Tibial nerve (tissue), 4 donors: ENCODE data around the gene SHISA8. TPM values are rescaled to one million over a fixed set of nuclear protein-coding genes. Genes with fewer than 3 reads are reported as not detected.
"Not testable (repeated sequence)": the region's sequence is repeated elsewhere in the genome, so short reads cannot be mapped to it uniquely, and the experiment has no call there.

ENCODE experiments used
- DNase-seq, 2 donors: peaks; one replicate each; pipeline ENCODE4 v3.0.0-alpha.2; 2019; ENCODE audit warnings: low spot score in 2 of 2
- H3K27ac ChIP-seq, 4 donors: fragments of 200-600 bp; sonication (generic) in 3 of 4; one replicate each; pipeline ENCODE4 v1.5.1; 2017 to 2019; ENCODE audit warnings: mild to moderate bottlenecking in 1 of 4
- H3K27me3 ChIP-seq, 2 donors: fragments of 200-600 bp; sonication (generic) in 1 of 2; one replicate each; pipeline versions ENCODE4 v1.5.1 to v1.6.0; 2017 to 2019
- H3K36me3 ChIP-seq, 3 donors: fragments of 200-600 bp; sonication (generic); one replicate each; pipeline ENCODE4 v1.5.1; 2018 to 2019
- H3K4me1 ChIP-seq, 4 donors: fragments of 200-600 bp; sonication (generic) in 3 of 4; one replicate each; pipeline ENCODE4 v1.5.1; 2017 to 2019
- H3K4me3 ChIP-seq, 4 donors: fragments of 200-600 bp; sonication (generic) in 3 of 4; one replicate each; pipeline ENCODE4 v1.5.1; 2017 to 2019; ENCODE audit warnings: mild to moderate bottlenecking in 1 of 4, moderate library complexity in 1 of 4
- H3K9me3 ChIP-seq, 4 donors: fragments of 200-600 bp; sonication (generic) in 3 of 4; one replicate each; pipeline ENCODE4 v1.5.1; 2017 to 2019
- CTCF ChIP-seq, 5 experiments: fragments of 200-600 bp in 3 of 5; fragments of 450-650 bp in 2 of 5; sonication (generic) in 3 of 5; IDR thresholded peaks; one replicate each; pipeline ENCODE4 v1.5.1; 2016 to 2019; ENCODE audit warnings: antibody characterized with exemption in 5 of 5, mild to moderate bottlenecking in 3 of 5, moderate library complexity in 2 of 5
- EP300 ChIP-seq, 2 donors: sonication (generic); formaldehyde crosslinking; IDR thresholded peaks; one replicate each; pipeline ENCODE4 v1.6.1; 2017; ENCODE audit warnings: antibody characterized with exemption in 2 of 2, mild to moderate bottlenecking in 1 of 2
- POLR2A ChIP-seq, 2 donors: fragments of 450-650 bp; IDR thresholded peaks; one replicate each; pipeline ENCODE4 v1.6.1; 2017; ENCODE audit warnings: antibody characterized with exemption in 2 of 2, mild to moderate bottlenecking in 2 of 2, moderate library complexity in 2 of 2
- WGBS, 2 donors: methylation state at CpG; one replicate each; pipeline ENCODE4 v1.1.5; 2018; 5-methylcytosine and 5-hydroxymethylcytosine counted together
- total RNA-seq, 4 donors: library from RNA; depleted of rRNA; stranded (reverse); fragments of >200 nt; gene quantifications; one replicate each; pipeline ENCODE4 v1.1.0, GENCODE V29; 2016

SHISA8 gene
- total RNA-seq, 4 donors from 2014 or later = 3.3 TPM; not detected in 3

- WGBS, 2 donors = 91 to 100% methylated on average over 2 of the region's 2 CpGs
- TF ChIP-seq POLR2A (IDR thresholded peaks at IDR 0.05) (no peak), EP300 (IDR thresholded peaks at IDR 0.05) (no peak), CTCF (IDR thresholded peaks at IDR 0.05) (no peak)
- peaks cover 0 to 6% (median 2%) of the 10 kb centered on the region in 4 donors for H3K4me1 ChIP-seq
- H3K27me3 ChIP-seq = no peaks in the 10 kb centered on the region
- H3K4me3 ChIP-seq = no peak overlapping the region
- no peak overlapping the region for H3K27ac ChIP-seq
- no peaks in the 10 kb centered on the region for H3K9me3 ChIP-seq
- DNase-seq = no peak
- H3K36me3 ChIP-seq = no peaks in the 10 kb centered on the region
These were observed 37.8 kb upstream of the SHISA8 start for GRCh38 chr22:41952713-41953112.

DNA sequence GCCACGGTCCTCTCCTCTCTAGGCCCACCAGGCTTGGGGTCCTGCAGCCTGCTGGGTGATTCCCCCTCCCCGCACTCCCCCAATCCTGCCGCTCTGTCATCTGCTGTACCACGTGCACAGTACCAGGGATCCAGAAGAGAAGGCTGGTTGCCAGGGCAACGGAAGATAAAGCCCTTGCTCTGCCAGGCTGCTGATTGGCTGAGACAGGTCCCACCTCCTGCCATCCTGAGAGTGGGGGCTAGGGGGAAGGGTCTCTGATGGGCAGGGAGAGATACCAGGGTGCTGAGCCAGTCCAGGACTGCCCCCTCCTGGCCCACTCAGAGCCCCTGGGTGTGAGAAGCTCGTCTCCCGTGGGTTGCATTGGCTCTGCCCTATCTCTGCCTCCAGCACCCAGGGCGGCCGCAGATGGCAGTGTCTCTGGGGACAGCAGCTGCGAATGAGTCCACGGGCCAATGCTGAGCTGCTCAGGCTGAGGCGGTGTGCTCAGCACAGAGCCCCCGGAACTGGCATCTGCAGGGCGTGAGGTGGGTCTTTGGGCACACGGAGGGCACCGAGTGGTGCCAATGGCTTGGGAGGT is 37.1 kb upstream of the SHISA8 start, which contains the start of gene SMIM45:
Gene SMIM45, plus strand, starts transcription at position 253 of the 577 bp plus-strand sequence.
- no peak within 1 kb of the TSS for H3K4me3 ChIP-seq
- 54 to 66% methylated on average over 16 of the region's 16 CpGs for WGBS, 2 donors
- no peaks in the 10 kb centered on the region for H3K9me3 ChIP-seq
- H3K27ac ChIP-seq = no peak within 1 kb of the TSS
- H3K27me3 ChIP-seq = no peaks in the 10 kb centered on the region
- H3K4me1 ChIP-seq = peaks cover 0 to 4% (median 0%) of the 10 kb centered on the region in 4 donors
- no peaks in the 10 kb centered on the region for H3K36me3 ChIP-seq
- TF ChIP-seq EP300 (IDR thresholded peaks at IDR 0.05) = no peak
- TF ChIP-seq POLR2A (IDR thresholded peaks at IDR 0.05) = no peak
- TF ChIP-seq CTCF (IDR thresholded peaks at IDR 0.05) = no peak
- no peak for DNase-seq

DNA sequence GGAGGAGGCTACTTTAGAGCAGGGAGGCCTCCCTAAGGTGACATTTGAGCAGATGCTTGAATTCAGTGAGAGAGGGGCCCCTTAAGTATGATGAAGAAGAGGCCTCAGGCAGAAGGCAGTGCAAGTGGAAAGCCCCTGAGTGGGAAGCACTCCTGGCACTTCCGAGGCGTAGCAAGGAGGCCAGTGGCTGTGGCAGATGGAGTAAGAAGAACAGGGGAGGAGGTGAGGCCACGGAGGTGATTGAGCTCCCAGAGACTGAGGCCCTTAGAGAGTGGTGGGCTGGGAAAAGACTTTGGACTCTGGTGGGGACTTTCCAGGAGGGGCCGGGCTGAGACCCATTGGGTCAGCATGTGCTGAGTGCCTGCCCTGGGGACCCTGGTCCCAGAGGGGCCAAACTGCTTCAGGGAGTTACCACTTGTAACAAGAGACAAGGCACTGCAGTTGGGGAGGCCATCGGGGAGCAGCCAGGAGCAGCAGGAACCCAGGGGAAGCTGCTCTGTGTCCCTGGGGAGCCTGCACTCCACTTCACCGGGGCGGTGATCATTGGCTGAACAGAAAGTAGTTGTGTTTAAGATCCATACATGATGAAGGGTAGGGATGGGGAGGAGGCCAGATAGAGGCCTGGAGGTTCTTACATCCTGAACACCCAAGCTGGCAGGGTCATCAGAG is 34.6 kb upstream of the SHISA8 start:
- DNase-seq = no peak
- no peaks in the 10 kb centered on the region for H3K27me3 ChIP-seq
- H3K9me3 ChIP-seq = no peaks in the 10 kb centered on the region
- 86% methylated on average over 7 of the region's 7 CpGs for WGBS, 2 donors
- H3K36me3 ChIP-seq = no peaks in the 10 kb centered on the region
- no peak overlapping the region for H3K27ac ChIP-seq
- no peak for TF ChIP-seq EP300 (IDR thresholded peaks at IDR 0.05)
- no peak for TF ChIP-seq CTCF (IDR thresholded peaks at IDR 0.05)
- TF ChIP-seq POLR2A (IDR thresholded peaks at IDR 0.05) = no peak
- peaks cover 0 to 14% (median 7%) of the 10 kb centered on the region in 4 donors for H3K4me1 ChIP-seq
- no peak overlapping the region for H3K4me3 ChIP-seq

DNA sequence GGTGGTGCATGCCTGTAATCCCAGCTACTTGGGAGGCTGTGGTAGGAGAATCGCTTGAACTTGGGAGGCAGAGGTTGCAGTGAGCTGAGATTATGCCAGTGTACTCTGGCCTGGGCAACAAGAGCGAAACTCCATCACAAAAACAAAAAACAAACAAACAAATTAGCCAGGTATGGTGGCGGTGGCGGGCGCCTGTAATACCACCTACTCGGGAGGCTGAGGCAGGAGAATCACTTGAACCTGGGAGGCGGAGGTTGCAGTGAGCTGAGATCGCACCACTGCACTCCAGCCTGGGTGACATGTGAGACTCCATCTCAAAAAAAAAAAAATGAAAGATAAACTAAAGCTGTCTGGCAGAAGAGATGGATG is 34.0 kb upstream of the SHISA8 start:
- peaks cover 0 to 14% (median 7%) of the 10 kb centered on the region in 4 donors for H3K4me1 ChIP-seq
- 90% methylated on average over 8 of the region's 8 CpGs for WGBS, 2 donors
- not testable (repeated sequence) for H3K27ac ChIP-seq, H3K27me3 ChIP-seq, DNase-seq, H3K4me3 ChIP-seq, H3K9me3 ChIP-seq, H3K36me3 ChIP-seq

DNA sequence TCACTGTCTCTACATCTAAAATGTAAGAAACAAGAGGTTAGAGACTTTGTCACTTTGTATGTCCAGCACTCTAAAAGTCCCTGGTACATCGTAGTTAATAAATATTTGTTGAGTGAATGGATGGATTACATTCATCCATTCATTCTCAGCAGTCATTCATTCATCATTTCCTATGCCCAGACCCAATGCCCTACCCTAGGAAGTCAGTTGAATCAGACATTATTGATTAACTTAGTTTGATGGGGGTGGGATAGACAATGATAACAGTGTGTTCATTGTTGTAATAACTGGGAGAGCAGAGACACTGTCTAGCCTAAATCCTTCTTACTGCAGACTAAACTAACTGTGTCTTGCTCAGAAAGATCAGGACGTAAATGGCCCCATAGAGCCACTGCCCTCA is 33.3 kb upstream of the SHISA8 start:
- TF ChIP-seq CTCF (IDR thresholded peaks at IDR 0.05) (no peak), POLR2A (IDR thresholded peaks at IDR 0.05) (no peak), EP300 (IDR thresholded peaks at IDR 0.05) (no peak)

More for the DNA sequence above, 33.3 kb upstream of the SHISA8 start:
- Histone ChIP-seq H3K27ac (no peak overlapping the region), H3K9me3 (no peaks in the 10 kb centered on the region), H3K4me1 (peaks cover 0 to 14% (median 7%) of the 10 kb centered on the region in 4 donors), H3K36me3 (no peaks in the 10 kb centered on the region), H3K4me3 (no peak overlapping the region), H3K27me3 (no peaks in the 10 kb centered on the region)
- no peak for DNase-seq
- WGBS, 2 donors = 54 to 61% methylated on average over 2 of the region's 2 CpGs
